Activated CD4-positive, alpha-beta T cell treated with anti-CD3 and anti-CD28 coated beads, Interleukin-2, amount 50 U/mL, for 48 hours (primary cell): ENCODE results near the gene ATP8A2.
A peak's percentile ranks its signal among the peaks of the same experiment; 100 is the strongest.
"Not testable (repeated sequence)": the region's sequence is repeated elsewhere in the genome, so short reads cannot be mapped to it uniquely, and the experiment has no call there.

Experiments
- DNase-seq, 2 experiments: peaks; one replicate each; pipeline ENCODE4 v3.0.0-alpha.2; 2020

ATP8A2 gene

DNA sequence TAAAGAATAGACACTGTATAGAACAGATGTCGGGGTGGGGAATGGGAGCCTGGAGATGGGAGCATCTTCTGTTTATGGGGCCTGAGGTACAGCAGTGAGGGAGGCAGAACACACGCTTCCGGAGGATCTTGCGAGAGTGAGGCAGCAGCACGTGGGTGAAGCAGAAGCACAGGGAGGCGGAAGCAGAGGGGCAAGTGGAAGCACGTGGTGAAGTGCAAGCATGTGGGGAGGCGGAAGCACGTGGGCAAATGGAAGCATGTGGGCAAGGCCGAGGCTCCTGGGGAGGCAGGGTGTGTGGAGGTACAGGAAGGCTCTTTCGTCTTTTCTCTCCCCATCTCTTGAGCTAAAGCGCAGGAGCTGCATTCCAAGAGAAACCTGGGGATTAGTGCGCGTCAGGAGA is 198.4 kb downstream of the ATP8A2 start:
- no peak for DNase-seq

DNA sequence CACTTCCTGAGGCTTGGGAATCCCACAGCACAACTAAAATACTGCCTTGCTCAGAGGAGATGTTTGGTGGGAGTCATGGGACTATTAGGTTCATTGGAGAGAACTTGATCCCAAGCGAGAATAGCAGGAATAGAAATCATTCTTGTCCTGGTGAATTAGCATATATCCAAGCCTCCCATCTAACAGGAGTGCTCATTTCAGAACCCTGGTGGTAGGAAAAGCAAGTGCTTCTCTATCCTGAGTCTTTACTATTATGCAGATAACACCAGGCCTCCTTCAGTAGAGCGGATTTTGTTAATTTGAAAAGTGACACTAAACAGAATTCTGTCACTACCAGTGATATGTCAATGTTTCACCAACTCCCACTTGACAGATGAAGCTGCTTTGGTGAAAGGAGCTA is 199.5 kb downstream of the ATP8A2 start:
- no peak for DNase-seq

DNA sequence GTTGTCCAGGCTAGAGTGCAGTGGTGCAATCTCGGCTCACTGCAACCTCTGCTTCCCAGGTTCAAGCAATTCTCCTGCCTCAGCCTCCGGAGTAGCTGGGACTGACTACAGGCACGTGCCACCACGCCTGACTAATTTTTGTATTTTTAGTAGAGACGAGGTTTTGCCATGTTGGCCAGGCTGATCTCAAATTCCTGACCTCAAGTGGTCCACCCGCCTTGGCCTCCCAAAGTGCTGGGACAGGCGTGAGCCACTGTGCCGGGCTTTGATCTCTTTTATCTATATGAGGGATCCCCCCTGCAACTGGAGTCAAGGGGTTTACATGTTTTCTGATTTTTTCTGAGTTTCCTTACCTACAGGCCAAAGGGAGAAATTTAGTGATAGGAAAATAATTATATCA is 200.4 kb downstream of the ATP8A2 start:
- not testable (repeated sequence) for DNase-seq

DNA sequence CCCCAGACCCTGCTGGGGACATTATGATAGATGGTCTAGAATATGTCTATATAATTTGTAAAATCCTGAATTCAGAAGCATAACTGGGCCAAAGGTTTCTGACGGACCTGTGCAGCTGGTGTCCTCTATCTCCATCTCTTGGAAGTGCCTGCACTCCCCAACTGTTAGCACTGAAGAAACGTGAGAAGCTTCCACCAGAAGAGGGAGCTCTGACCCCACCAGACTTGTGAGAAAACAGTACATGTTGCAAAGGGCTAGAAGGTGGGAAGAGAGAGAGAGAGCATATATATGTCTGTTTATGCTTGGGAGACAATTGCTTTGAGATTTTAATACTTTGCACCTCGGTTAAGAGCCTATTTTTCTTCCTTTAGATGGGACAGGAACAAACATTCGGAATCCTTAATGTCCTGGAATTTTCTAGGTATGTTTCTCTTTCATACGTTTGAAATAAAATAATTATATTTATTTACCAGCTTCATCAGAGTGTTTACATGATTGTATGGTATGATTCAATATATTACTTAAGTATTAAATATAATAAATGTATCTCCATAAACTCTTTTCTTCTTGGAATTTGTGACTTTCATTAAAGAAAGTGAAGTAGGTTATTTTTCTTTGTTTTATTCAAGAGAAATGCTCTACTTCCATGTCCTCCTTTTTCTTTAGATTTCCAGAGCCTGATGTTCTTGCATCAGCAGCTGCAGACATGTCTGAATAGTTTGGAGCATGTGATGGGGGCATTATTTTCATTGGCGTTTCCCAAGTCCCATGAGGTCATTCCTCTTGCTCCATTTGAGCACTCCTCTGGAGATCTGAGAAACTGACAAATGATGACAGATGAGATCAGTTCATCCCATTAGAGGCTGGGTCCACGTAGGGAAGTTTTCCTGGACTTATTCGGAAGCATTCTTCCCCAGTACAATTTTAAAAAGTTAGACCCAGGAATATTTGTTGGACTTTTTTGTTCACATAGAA is 202.9 kb downstream of the ATP8A2 start:
- DNase-seq: peak; percentile 71 to 80

DNA sequence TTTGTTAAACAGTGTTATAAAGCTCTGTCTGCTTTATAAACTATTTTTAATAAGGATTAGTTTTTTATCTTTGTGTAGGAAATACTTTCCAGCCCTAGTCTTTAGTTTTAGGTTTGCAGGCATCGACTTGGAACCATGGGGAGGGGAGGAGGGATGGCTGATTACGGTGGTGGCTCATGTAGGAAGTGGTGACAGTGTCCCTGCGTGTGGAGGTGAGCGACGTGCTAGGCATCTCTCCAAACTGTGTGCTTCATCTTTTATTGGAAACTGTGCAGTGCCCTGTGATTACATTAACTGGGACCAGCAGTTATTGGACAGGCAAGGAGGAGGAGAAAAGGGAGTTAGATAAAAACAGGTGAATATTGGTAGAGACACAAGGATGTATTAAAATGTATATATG is 203.8 kb downstream of the ATP8A2 start:
- no peak for DNase-seq

DNA sequence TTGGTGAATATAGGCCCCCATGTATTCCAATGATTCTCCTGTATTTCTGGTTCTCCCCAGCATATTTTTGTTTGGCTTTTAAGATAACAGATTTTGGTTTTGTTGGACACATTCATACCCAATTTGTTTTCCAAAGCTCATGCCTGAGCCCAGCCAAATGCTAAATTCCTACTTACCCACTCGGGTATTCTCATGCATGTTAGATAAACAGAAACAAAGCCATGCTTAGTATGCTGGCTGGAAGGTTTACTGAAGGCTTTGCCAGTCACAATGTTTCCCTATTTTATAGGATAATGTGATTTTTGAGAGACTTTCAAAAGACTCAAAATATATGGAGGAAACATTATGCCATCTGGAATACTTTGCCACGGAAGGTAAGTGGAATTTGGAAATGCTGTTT is 206.8 kb downstream of the ATP8A2 start:
- no peak for DNase-seq

DNA sequence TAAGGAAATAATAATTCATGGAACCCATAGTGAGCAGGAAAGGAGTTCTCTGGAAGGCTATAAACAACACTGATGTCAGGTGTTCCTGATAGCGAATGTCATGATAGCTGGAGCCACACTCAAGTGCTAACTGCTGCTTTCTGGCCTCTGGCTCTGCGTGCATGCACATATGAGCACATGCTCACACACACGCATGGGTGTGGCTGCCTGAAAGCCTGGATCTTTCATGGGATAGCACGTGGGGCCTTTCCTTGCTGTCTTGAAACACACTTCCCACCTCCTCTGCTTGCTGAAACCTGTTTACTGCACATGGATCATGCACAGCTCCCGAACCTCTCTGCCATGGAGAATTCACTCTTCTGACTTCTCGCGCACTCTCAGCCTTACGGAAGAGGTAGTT is 207.4 kb downstream of the ATP8A2 start:
- no peak for DNase-seq

DNA sequence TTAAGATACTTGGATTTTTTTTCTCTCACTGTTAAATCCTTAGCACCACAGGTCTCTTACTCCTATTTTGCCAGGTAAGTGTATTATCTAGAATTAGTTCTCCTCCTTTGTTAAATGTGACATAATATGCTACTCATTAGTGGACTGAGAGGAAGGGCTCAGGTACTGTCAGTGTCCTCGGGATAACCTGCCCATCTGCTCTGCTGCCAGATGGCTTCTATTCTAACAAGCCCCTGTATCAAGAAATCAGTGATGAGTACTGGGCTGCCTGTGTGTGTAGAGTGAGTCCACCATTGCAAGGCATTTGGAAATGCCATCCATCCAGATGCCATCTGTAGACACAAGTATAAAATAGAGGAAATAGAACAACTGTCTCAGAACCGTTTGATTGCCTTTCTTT is 209.6 kb downstream of the ATP8A2 start:
- no peak for DNase-seq

DNA sequence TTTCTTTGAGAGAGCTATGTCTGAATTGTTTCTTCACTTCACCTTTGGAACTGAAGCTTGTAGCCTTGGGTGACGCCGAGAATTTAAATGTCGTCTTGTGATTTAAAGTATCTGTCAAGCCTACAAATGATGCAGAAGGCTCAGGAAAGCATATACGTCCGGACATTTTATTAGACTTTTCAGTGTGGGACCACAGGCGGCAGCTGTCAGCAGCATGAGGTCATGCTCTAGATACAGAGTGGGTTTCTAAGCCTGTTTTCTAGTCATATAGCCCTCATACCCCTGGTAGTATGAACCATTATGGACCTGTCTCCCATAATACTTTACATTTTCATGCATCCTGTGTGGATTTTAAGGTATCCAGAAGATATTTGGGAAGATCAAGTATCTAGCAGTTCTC is 212.3 kb downstream of the ATP8A2 start:
- DNase-seq: no peak

DNA sequence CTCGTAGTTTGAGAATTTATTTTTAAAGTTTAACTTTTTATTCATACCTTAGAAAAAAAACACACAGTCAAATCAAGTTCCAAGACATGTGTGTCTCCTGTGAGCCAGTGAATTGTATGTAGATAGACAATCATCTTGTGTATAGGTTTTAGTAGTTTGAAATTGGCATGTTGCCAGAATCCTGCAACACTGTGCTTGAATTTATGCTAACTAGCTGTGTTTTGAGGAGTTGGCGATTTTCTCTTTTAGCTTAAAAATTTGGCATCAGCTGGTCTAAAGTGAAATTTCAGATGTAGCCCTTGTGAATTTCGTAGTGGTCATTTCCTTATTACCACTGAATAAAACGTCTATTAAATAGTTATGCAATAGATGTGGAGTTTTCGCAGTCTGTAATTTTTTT is 213.2 kb downstream of the ATP8A2 start:
- DNase-seq: no peak

DNA sequence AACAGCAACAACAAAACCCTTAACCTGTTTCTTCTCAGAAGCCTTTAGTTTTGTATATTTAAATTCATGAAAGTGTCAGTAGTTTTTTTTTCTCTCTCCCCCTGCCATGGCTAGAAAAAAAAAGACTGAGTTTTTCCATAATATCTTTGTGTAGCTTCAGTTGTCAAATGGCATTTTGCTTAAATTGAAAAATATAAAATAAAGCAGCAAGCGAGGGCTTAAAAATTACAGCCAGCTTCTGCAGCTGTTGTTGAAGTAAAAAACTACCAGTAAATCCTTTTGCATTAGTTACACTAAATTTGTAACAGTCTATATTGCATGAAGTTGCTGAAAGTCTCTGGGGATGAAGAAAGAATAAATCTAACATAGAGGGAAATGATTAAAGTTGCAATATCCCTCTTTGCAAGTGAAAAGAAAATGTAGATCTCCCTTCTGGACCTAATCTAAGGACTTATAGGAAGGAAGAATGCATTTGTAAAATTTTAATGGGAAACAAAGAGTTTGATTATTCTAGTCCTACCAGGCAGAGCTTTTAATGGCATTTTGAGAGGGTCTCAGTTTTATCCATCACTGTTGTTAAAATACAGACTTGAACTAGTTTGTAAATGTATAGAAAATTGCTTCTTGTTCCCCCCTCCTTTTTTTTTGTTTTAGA is 215.7 kb downstream of the ATP8A2 start:
- DNase-seq: no peak

DNA sequence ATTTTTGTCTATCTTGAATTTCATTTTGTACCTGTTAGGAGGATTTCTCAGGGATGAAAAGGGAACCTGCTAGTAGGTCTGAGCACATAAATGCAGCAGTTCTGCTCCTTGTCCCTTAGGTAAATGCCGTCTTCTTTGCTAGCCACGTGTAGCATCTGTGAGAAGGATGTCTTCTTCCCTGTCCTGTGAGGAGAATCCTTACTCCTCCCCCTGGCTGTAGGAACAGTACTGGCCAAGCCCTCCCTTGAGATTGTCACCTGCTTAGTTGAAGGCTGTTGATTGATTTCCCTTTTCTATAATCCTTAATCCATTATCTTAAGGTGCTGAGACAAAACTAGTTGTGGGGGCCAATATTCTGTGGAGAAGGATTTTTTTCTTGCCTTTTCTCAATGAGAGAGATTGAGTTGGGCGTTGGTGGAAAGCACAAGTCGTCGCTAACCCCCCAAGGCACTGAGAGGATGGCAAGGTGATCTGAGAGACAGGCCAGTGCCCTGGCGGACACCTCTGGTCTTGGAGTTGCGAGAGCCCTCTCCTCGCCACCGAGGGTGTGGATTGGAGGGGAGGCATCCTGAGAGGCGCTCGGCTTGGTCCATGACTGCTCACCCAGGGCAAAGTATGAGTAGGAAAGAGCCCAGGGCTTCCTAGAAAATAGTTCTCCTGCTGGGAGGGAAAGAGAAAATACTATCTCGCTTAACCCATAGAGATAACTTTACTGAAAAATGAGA is 216.7 kb downstream of the ATP8A2 start:
- no peak for DNase-seq

DNA sequence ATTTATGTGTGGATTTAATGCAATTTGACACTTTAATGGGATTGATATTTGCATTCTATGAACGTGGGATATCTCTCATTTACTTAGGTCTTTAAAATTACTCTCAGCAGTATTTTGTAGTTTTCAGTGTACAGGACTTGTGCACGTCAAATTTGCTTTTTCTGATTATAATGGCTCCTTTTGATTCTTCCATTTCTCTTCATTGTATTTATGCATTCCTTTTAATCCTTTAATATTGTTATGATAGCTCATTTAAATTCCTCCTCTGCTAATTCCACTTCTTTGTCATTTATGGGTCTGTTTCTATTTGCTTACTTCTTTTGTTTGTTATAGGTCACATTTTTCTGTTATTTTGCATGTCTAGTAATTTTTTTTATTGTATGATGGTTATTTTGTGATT is 226.6 kb downstream of the ATP8A2 start:
- DNase-seq: no peak

DNA sequence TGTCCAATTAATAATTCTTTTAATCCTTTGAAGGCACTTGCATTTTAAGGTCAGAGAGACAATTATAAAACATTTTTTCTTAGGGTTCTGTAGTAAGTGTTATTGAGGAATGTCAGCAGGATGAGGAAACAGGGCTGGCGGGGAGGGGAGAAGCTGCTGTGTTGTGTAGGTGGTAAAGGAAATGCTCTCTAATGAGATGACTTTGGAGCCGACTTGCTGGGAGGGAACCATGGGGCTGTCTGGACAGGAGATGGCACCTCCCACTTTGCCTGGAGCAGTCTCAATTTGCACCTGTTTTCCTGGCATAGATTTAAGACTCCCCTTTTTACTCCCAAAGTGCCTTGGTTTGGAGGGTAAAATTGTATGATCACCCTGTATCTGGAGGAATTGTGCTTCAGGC is 230.4 kb downstream of the ATP8A2 start:
- DNase-seq: no peak

DNA sequence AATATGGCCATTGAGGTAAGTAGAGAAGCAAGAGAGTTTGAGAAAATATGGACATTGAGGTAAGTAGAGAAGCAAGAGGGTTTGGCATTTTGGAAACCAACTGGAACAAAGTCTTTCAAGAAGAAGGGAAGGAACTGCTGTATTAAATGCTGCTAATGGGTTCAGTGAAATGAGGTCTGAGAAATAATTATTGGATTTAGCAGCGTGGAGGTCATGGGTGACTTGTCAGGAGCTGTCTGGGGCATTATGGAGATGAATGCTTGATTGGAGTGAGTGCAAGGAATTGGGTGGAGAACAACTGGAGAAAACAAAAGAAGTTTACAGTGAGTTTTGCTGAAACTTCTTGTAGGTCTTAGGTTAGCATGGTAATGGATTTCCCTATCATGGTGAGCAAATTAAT is 232.3 kb downstream of the ATP8A2 start:
- DNase-seq: no peak

DNA sequence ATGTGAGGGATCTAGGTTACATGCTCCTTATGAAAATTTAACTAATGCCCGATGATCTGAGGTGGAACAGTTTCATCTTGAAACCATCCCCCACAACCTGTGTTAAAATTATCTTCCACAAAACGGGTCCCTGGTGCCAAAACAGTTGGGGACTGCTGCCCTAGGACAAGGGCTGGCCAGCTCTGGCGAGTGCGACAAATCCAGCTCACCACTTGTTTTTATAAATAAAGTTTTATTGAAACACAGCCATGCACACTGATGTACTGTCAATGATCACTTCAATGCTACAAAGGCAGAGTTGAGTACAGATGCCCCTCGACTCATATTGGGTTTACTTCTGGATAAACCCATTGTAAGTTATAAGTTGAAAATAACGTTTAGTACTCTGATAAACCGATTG is 235.3 kb downstream of the ATP8A2 start:
- no peak for DNase-seq

DNA sequence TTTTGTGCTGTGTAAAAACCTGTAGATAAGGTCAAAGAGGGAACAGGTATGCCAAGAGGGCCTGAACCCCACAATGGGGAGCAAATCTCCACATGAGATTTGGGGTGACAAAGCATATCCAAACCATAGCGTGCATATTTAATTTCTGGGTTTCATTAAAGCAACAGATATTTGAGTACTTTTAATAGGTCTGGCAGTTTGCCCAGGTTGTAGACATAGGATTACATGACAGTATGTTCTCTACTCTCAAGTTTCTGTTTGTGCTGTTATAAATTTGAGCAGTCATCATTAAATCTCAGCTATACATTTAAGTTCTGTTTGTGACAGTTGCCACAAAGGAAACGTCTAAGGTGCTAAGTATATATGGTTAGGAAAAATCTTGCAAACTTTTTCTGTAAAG is 236.4 kb downstream of the ATP8A2 start:
- DNase-seq: no peak

DNA sequence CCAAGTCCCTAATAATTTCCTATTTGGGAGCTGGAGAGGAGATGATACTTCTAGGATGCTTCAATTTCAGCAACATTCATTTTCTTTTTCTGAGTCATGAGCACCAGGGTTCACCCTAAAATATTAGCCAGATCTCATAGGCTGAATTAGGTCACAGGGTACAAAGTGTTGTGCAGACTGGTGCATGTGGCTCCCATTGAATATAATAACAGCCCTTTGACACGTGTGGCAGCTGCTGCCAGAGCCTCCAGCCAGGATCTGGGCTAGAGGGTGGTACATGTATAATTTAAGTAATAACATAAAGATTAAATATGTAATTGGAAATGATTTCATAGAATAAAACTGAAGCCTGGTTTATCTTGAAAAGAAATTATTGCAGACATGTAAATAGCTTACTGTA is 244.9 kb downstream of the ATP8A2 start:
- DNase-seq: no peak

DNA sequence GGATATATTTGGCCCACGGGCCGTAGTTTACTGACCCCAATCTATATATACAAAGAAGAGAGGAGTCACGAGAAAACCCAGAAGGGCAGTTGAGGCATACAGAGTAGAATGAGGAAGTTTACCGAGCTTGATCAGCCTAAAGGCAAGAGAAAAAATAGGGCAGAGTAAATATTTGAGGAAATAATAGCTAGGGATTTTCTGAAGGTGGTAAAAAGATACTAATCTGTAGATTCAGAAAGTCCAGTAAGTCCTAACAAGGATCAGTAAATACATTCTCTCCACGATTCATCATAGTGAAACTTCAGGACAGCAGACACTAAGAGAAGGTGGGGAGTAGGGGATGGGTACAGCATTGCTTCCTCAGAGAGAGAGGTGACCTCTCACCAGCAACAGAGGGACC is 248.1 kb downstream of the ATP8A2 start:
- DNase-seq: no peak

DNA sequence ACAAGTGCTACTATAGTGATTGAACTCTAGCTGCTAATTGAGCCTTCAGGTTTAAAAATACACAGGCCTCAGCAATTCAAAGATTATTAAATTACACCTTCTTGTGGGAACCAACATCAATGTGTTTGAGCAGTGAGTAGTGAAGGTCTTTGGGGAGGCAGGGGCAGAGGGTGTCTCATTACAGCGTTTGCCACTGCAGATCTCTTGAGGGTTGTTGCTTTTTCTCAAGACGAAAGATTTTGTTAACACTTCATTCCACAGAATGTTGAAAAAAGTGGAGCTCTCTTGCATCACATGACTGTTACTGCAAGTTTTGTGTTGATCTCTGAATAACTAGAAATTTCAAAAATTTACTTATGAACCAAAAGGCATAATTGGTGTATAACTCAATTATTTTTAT is 253.6 kb downstream of the ATP8A2 start:
- DNase-seq: no peak

DNA sequence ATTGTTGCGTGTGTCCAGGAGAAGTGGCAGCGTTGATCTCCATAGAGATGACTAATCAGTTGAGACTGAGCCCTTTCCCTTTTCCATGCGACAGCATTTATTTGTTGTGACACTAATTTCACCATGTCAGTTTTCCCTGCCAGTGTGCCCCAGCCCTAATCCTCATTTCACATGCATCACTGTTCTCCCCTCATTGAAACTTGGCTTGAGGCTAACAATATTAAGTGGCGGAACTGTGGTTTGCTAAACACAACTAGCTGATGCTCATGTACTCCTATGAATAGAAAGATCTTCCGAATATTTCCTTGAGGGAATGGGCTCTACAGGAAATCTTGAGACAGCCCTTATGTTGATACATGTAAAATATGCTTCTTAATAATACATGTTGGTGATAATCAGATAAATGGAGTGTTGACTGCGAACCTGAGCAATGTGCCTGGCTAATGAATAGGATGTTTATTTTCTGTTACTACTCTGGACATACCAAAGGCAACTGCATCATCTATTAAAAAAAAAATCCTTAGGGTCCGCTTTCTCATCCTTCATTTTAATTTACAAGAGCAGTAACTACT is 258.6 kb downstream of the ATP8A2 start:
- DNase-seq: no peak

DNA sequence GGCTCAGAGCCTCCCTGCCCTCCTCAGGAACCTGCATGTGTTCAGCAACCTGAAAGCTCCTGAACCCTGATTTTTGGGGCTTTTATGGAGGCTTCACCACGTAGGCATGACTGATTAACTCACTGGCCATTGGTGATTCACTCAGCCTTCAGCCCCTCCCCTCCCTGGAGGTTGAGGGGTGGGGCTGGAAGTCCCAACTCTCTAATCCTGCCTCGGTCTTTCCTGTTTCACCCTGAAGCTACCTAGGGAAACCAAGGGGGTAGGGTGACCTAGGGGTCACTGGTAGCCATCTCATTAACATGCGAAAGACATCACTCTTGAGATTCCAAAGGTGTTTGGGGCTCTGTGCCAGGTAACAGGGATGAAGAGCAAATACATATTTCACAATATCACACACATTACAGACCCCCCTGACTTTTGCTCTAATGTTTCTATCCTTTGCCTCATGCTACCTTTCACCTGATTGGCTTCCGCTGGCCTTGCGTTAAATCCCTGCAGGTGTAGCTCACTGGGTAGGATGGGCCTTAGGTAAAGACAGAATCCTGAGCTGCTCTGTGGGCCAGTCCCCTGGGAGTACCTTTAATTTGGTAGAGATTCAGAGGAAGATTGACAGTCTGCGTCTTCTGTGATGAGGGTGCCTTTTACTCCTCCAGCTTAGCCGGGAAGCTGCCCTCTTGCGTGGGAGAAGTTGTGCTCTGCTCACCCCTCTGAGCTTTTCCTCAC is 260.6 kb downstream of the ATP8A2 start:
- no peak for DNase-seq

DNA sequence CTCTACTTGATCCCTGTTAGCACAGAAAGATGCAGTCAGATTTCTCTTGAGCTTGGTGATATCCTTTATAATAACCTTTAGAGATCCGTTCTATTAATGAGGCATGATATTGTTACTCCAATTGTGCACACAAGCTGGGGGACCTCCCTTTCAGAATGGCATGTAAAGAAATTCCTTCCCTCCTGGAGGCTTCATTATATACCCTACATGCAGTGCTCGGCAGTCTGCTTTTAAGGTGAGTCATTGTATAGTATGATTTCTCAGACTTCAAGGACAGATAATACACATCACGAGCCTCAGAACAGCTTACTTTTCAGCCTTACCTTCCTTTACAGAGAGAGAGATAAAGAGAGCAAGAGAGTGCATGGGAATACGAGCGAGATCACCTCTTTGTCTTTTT is 261.3 kb downstream of the ATP8A2 start:
- no peak for DNase-seq
